IMR-90 (cell line): ENCODE measurements around the gene ZNF827.

Source experiments
- BHLHE40 ChIP-seq: fragments of 150-350 bp; IDR thresholded peaks from 2 replicates; pipeline ENCODE4 v1.6.1; 2016; ENCODE audit warnings: mild to moderate bottlenecking, low read depth, low read length
- CEBPB ChIP-seq: IDR thresholded peaks from 2 replicates; pipeline ENCODE4 v1.6.1; 2012; ENCODE audit warnings: low read depth, low read length, improper control_type of control experiment
- POLR2A ChIP-seq: IDR thresholded peaks from 2 replicates; pipeline ENCODE4 v1.6.1; 2012; ENCODE audit warnings: mild to moderate bottlenecking, low read depth, low read length
- RCOR1 ChIP-seq: IDR thresholded peaks from 2 replicates; pipeline ENCODE4 v1.6.1; 2012; ENCODE audit warnings: mild to moderate bottlenecking, low read length, improper control_type of control experiment; ENCODE audit not compliant: insufficient replicate concordance
- TF ChIP-seq, protein P1 (sequence below): fragments of 150-350 bp; IDR thresholded peaks from 2 replicates; pipeline ENCODE4 v1.6.1; 2017; ENCODE audit warnings: mild to moderate bottlenecking, antibody characterized with exemption, low read length, low read depth
- TF ChIP-seq, protein P2 (sequence below): conservative IDR thresholded peaks from 2 replicates; pipeline ENCODE4 v1.5.1; 2012; ENCODE audit warnings: mild to moderate bottlenecking, low read depth, low read length, improper control_type of control experiment

DNA sequence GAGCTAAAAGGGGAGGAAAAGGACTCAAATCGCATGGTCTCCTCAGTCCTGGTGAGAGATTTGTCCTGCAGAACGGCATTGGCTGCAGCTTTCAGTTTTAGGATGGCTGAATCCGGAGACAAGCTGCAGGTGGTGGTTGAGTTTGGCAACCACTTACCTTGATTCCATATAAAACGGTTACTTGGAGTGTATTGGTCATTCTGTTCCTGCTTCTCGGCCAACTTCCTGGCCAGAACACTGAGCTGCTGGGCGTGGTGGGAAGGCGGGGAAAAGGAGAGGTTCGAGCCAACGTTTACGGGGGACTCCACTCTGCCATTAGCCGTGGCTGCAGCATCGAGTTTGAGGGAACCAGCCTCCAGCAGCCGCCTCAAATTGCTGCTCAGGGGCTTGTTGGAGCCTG is 36.1 kb downstream of the ZNF827 start:
- TF ChIP-seq, protein P1, sequence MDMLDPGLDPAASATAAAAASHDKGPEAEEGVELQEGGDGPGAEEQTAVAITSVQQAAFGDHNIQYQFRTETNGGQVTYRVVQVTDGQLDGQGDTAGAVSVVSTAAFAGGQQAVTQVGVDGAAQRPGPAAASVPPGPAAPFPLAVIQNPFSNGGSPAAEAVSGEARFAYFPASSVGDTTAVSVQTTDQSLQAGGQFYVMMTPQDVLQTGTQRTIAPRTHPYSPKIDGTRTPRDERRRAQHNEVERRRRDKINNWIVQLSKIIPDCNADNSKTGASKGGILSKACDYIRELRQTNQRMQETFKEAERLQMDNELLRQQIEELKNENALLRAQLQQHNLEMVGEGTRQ, result no peak
- no peak for TF ChIP-seq CEBPB
- TF ChIP-seq, protein P2, sequence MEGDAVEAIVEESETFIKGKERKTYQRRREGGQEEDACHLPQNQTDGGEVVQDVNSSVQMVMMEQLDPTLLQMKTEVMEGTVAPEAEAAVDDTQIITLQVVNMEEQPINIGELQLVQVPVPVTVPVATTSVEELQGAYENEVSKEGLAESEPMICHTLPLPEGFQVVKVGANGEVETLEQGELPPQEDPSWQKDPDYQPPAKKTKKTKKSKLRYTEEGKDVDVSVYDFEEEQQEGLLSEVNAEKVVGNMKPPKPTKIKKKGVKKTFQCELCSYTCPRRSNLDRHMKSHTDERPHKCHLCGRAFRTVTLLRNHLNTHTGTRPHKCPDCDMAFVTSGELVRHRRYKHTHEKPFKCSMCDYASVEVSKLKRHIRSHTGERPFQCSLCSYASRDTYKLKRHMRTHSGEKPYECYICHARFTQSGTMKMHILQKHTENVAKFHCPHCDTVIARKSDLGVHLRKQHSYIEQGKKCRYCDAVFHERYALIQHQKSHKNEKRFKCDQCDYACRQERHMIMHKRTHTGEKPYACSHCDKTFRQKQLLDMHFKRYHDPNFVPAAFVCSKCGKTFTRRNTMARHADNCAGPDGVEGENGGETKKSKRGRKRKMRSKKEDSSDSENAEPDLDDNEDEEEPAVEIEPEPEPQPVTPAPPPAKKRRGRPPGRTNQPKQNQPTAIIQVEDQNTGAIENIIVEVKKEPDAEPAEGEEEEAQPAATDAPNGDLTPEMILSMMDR, result no peak
- no peak for TF ChIP-seq POLR2A
- no peak for TF ChIP-seq RCOR1
- no peak for TF ChIP-seq BHLHE40
